HG03571 (cell line): Measurements from ENCODE around the gene KANSL3.
"Not testable (repeated sequence)": the region's sequence is repeated elsewhere in the genome, so short reads cannot be mapped to it uniquely, and the experiment has no call there.

Source experiments
- ATAC-seq: cut with Tn5 transposase; IDR thresholded peaks from one replicate; pipeline ENCODE4 v1.9.1; 2021; ENCODE audit not compliant: unreplicated experiment

The KANSL3 gene

GRCh38 chr2:96638144-96639121 lies at the start of gene KANSL3:
KANSL3 (minus strand) TSS chr2:96638312; CDS start chr2:96637135, 1,177 bp downstream.
- peak; percentile 74 for ATAC-seq

GRCh38 chr2:96687266-96687665 lies 49.2 kb upstream of the KANSL3 start:
- ATAC-seq, result no peak

GRCh38 chr2:96685577-96686459 lies 47.7 kb upstream of the KANSL3 start:
- ATAC-seq, result no peak

GRCh38 chr2:96684883-96685576 lies 46.9 kb upstream of the KANSL3 start:
- no peak for ATAC-seq

- ATAC-seq, result no peak
These were observed 46.1 kb upstream of the KANSL3 start for GRCh38 chr2:96683972-96684820.

GRCh38 chr2:96683307-96683706 lies 45.2 kb upstream of the KANSL3 start:
- no peak for ATAC-seq

- ATAC-seq, result no peak
These were observed 43.4 kb upstream of the KANSL3 start for GRCh38 chr2:96681540-96681939.

GRCh38 chr2:96680561-96681141 lies 42.5 kb upstream of the KANSL3 start:
- ATAC-seq, result no peak

- ATAC-seq, result no peak
These were observed 41.7 kb upstream of the KANSL3 start for GRCh38 chr2:96679848-96680247.

GRCh38 chr2:96669539-96670215 lies 31.6 kb upstream of the KANSL3 start:
- ATAC-seq, result no peak

GRCh38 chr2:96668771-96669170 lies 30.7 kb upstream of the KANSL3 start:
- no peak for ATAC-seq

GRCh38 chr2:96665717-96666116 lies 27.6 kb upstream of the KANSL3 start:
- not testable (repeated sequence) for ATAC-seq

GRCh38 chr2:96665083-96665569 lies 27.0 kb upstream of the KANSL3 start:
- no peak for ATAC-seq

- no peak for ATAC-seq
These were observed 26.3 kb upstream of the KANSL3 start for GRCh38 chr2:96664366-96664925.

GRCh38 chr2:96663829-96664228 lies 25.7 kb upstream of the KANSL3 start:
- ATAC-seq, result no peak

GRCh38 chr2:96663177-96663576 lies 25.1 kb upstream of the KANSL3 start:
- ATAC-seq, result no peak

GRCh38 chr2:96662360-96662759 lies 24.2 kb upstream of the KANSL3 start:
- ATAC-seq, result no peak

GRCh38 chr2:96661324-96661723 lies 23.2 kb upstream of the KANSL3 start:
- ATAC-seq, result no peak

GRCh38 chr2:96656540-96656939 lies 18.4 kb upstream of the KANSL3 start:
- ATAC-seq, result no peak
